Stimulated activated CD4-positive, alpha-beta T cell treated with anti-CD3 and anti-CD28 coated beads, Interleukin-1b, Interleukin-23, amount 100 ng/mL, for 1 hour (primary cell): ENCODE data around the gene LMO2.
"Not testable (repeated sequence)": the region's sequence is repeated elsewhere in the genome, so short reads cannot be mapped to it uniquely, and the experiment has no call there.

Source experiments
- DNase-seq, 2 donors: peaks; one replicate each; pipeline ENCODE4 v3.0.0-alpha.2; 2020; ENCODE audit warnings: low read depth in 2 of 2

LMO2 gene

GRCh38 chr11:33861941-33862589 is 29.8 kb downstream of the LMO2 start:
- DNase-seq = no peak

- DNase-seq = no peak
These were observed 30.5 kb downstream of the LMO2 start for GRCh38 chr11:33861386-33861785.

GRCh38 chr11:33860926-33861325 is 30.9 kb downstream of the LMO2 start:
- no peak for DNase-seq

GRCh38 chr11:33859306-33859705 is 32.6 kb downstream of the LMO2 start:
- DNase-seq = no peak

- peak; percentile 35 to 75 for DNase-seq
These were observed 33.9 kb downstream of the LMO2 start for GRCh38 chr11:33857933-33858371.

GRCh38 chr11:33855500-33855899 is 36.4 kb downstream of the LMO2 start:
- no peak for DNase-seq

GRCh38 chr11:33848717-33849390 is 43.0 kb downstream of the LMO2 start:
- no peak for DNase-seq

GRCh38 chr11:33847251-33847650 is 44.6 kb downstream of the LMO2 start:
- no peak for DNase-seq

- DNase-seq = no peak
These were observed 47.6 kb downstream of the LMO2 start for GRCh38 chr11:33844236-33844635.

GRCh38 chr11:33843018-33843417 is 48.9 kb downstream of the LMO2 start:
- no peak for DNase-seq

GRCh38 chr11:33842236-33842915 is 49.5 kb downstream of the LMO2 start:
- no peak for DNase-seq

GRCh38 chr11:33838234-33838633 is 53.6 kb downstream of the LMO2 start:
- DNase-seq = not testable (repeated sequence)

- not testable (repeated sequence) for DNase-seq
These were observed 54.5 kb downstream of the LMO2 start for GRCh38 chr11:33837334-33837733.

GRCh38 chr11:33835143-33835878 is 56.6 kb downstream of the LMO2 start:
- no peak for DNase-seq

- no peak for DNase-seq
These were observed 59.2 kb downstream of the LMO2 start for GRCh38 chr11:33832676-33833075.

GRCh38 chr11:33830903-33831648 is 60.8 kb downstream of the LMO2 start:
- DNase-seq = no peak

GRCh38 chr11:33829430-33830141 is 62.3 kb downstream of the LMO2 start:
- peak in 1 of 2 donors; percentile 29 for DNase-seq

GRCh38 chr11:33828604-33829429 is 63.1 kb downstream of the LMO2 start:
- DNase-seq = no peak

- no peak for DNase-seq
These were observed 64.7 kb downstream of the LMO2 start for GRCh38 chr11:33827206-33827605.
